ENCODE measurements around the gene FOXO6. TPM values are rescaled to one million over a fixed set of nuclear protein-coding genes. Genes with fewer than 3 reads are reported as not detected.

The FOXO6 gene
- total RNA-seq, 2 donors from 2014 or later: 0.52 to 0.75 TPM

GRCh38 chr1:41347276-41347675 lies 14.0 kb upstream of the FOXO6 start:
- ATAC-seq (no peak), DNase-seq (no peak)
- intact Hi-C loops (cut with DNase I, micrococcal nuclease): no loop called here

GRCh38 chr1:41348394-41348793 lies 12.8 kb upstream of the FOXO6 start:
- DNase-seq: no peak
- no peak for ATAC-seq
- intact Hi-C loops (cut with DNase I, micrococcal nuclease): no loop called here

GRCh38 chr1:41349361-41350054 lies 11.7 kb upstream of the FOXO6 start:
- DNase-seq: peak in 1 of 2 donors; percentile 12
- no peak for ATAC-seq
- intact Hi-C loops (cut with DNase I, micrococcal nuclease): no loop called here

DNA sequence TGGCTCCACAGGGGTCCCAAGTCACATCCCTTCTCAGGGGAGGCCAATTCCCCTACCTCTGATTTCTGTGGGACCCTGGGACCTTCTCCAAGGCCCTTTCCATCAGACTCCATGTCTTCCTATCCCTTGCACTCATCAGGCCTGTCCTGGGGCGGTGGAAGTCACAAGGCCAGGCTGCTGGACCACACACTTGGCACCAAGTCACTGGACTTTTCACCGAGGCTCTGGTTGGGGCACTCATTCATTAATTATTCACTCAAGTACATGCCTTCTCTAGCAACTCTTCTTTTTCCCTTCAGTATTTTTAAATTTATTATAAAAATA lies 11.2 kb upstream of the FOXO6 start:
- ATAC-seq (no peak), DNase-seq (no peak)
- intact Hi-C loops (cut with DNase I, micrococcal nuclease): no loop called here

DNA sequence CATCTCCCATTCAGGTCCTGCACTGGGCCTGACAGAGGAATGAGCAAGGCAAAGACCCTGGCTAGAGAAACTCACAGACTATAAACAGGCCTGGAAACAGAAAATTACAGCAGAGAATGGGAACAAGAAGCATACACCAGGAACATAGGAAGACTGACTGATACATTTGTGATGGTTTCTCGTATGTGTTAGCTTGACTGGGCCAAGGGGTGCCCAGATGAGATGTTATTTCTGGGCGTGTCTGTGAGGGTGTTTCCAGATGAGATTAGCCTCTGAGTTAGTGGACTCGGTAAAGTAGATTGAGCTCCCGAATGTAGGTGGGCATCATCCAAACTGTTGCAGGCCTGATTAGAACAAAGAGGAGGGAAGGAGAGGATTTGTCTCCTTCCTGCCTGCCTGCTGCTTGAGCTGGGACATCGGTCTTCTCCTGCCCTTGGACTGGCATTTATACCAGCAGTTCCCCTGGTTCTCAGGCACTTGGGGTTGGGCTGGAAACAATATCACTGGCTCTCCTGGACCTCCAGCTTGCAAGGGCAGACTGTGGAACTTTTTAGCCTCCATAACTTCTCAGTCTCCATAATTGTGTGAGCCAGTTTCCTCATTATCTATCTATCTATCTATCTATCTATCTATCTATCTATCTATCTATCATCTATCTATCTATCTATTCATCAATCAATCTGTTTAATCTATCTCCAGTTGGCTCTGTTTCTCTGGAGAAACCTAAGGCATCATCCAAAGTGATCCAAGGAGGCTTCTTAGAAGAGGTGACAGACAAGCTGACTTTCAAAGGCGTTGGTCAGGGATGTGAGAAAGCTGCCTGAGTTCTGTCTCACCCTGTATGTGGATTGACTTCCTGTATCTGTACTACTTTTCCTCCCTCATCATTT lies 9.7 kb upstream of the FOXO6 start:
- peak in 1 of 2 donors; percentile 5 for DNase-seq
- no peak for ATAC-seq
- intact Hi-C loops (cut with DNase I, micrococcal nuclease): no loop called here

DNA sequence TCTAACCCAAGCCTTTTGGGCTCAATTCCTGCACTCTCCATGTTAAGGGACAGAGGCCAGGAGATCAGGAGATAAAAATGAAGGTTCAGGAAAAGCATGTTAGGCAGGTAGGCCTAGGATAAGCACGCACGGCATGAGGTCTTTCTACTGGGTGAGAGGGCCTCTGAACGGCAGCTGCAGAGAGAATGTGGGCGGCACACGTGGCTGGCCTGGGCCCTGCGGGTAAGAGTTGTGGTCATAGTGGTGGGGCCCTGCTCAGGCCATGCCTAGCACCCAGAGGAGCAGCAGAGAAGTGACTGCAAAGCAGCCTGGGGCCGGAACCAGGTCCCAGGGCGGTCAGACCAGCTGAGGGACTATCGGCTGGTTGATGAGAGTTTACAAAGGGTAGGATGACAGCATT lies 7.5 kb upstream of the FOXO6 start:
- DNase-seq (peak in 1 of 2 donors; percentile 27), ATAC-seq (no peak)
- intact Hi-C loops (cut with DNase I, micrococcal nuclease): no loop called here

- DNase-seq (peak in 1 of 2 donors; percentile 21), ATAC-seq (no peak)
- intact Hi-C loops (cut with DNase I, micrococcal nuclease): no loop called here
Observed at GRCh38 chr1:41354956-41355355, 6.3 kb upstream of the FOXO6 start.

- ATAC-seq (no peak), DNase-seq (peak in 1 of 2 donors; percentile 18)
- intact Hi-C loops (cut with DNase I, micrococcal nuclease): no loop called here
Observed at GRCh38 chr1:41355356-41355755, 5.9 kb upstream of the FOXO6 start.

- no peak for ATAC-seq
- DNase-seq: peak in 1 of 2 donors; percentile 5
- intact Hi-C loops (cut with DNase I, micrococcal nuclease): no loop called here
Observed at GRCh38 chr1:41355761-41356160, 5.5 kb upstream of the FOXO6 start.

DNA sequence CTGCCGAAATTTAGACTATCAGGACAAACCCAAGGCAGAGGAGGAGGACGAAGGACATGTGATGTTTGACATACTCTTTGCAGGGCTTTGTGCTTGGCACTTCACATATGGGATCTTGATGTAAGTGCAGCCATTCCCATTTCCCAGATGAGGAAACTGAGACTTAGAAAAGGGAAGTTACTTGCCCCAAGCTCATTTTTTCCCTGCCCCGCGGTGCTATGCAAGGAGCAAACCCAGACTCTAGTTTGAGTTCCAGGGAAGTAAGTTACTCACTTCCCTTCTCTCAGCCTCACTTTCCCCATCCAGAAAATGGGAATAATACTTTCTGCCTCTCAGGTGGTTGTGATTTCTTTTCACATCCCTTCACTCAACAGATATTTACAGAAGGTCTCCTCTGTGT lies 4.5 kb upstream of the FOXO6 start:
- ATAC-seq (no peak), DNase-seq (no peak)
- intact Hi-C loops (cut with DNase I, micrococcal nuclease): no loop called here

- ATAC-seq: no peak
- intact Hi-C loops (cut with DNase I, micrococcal nuclease): no loop called here
- peak in 1 of 2 donors; percentile 23 for DNase-seq
Observed at GRCh38 chr1:41357451-41358101, 3.7 kb upstream of the FOXO6 start.

GRCh38 chr1:41358131-41359021 lies 2.9 kb upstream of the FOXO6 start:
- ATAC-seq (peak; percentile 26), DNase-seq (peak in 1 of 2 donors; percentile 41)
- intact Hi-C loops (cut with DNase I, micrococcal nuclease): no loop called here

- no peak for ATAC-seq
- peak in 1 of 2 donors; percentile 27 for DNase-seq
- intact Hi-C loops (cut with DNase I, micrococcal nuclease): no loop called here
Observed at GRCh38 chr1:41359211-41360073, 1.8 kb upstream of the FOXO6 start.

- ATAC-seq (peak; percentile 39), DNase-seq (peak; percentile 46 to 66)
- intact Hi-C loops (cut with DNase I, micrococcal nuclease): no loop called here
Observed at GRCh38 chr1:41360074-41360785, 1.0 kb upstream of the FOXO6 start.

- intact Hi-C loops (cut with DNase I, micrococcal nuclease): no loop called here
- ATAC-seq (peak; percentile 1), DNase-seq (peak in 1 of 2 donors; percentile 38)
Observed at GRCh38 chr1:41361495-41362356, 492 bp downstream of the FOXO6 start.

- ATAC-seq (no peak), DNase-seq (no peak)
- intact Hi-C loops (cut with DNase I, micrococcal nuclease): no loop called here
Observed at GRCh38 chr1:41362357-41362721, 1.1 kb downstream of the FOXO6 start.
